ENCODE measurements around the gene PLCD3.

- no peak for TF ChIP-seq CTCF (conservative IDR thresholded peaks at IDR 0.05 in 1 of 2, IDR thresholded peaks at IDR 0.05 in 1 of 2; ENCODE audit: low read depth in 1 of 2, low read length in 2 of 2)
- no peak for TF ChIP-seq EZH2 (IDR thresholded peaks at IDR 0.05; ENCODE audit: low read length, missing control alignments)
These were observed 43.6 kb downstream of the PLCD3 start for GRCh38 chr17:45088741-45089140.
